ENCODE results near the gene RHD. TPM values are rescaled to one million over a fixed set of nuclear protein-coding genes. Genes with fewer than 3 reads are reported as not detected.
"Not testable (repeated sequence)": the region's sequence is repeated elsewhere in the genome, so short reads cannot be mapped to it uniquely, and the experiment has no call there.

The RHD gene
- total and polyA plus RNA-seq, 7 experiments from 2014 or later: 0.15 to 0.28 (median 0.27) TPM; not detected in 3

DNA sequence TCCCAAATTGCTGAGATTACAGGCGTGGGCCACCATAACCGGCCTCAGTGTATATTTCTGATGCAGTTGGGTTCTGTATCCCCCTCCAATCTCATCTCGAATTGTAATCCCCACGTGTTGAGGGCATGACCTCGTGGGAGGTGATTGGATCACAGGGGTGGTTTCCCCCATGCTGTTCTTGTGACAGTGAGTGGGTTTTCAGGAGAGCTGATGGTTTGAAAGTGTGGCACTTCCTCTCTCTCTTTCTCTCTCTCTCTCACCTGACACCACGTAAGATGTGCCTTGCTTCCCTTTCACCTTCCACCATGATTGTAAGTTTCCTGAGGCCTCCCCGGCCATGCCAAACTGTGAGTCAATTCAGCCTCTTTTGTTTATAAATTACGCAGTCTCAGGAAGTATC lies 24.2 kb downstream of the RHD start:
- H3K27me3 ChIP-seq (ENCODE audit: control insufficient read depth in 2 of 2, insufficient read depth in 2 of 2, low read length in 2 of 2); H3K4me3 Mint-ChIP-seq; H3K36me3 ChIP-seq (ENCODE audit: control insufficient read depth in 2 of 3, insufficient read depth in 3 of 3, low read length in 3 of 3); H3K9me3 ChIP-seq (ENCODE audit: control insufficient read depth in 2 of 3, low read length in 3 of 3); DNase-seq; H3K4me1 Mint-ChIP-seq; H3K4me3 ChIP-seq (ENCODE audit: low read length); CTCF ChIA-PET; H3K27ac Mint-ChIP-seq; H3K27me3 Mint-ChIP-seq; H3K27ac ChIP-seq (ENCODE audit: low read depth, low read length); H3K4me1 ChIP-seq (ENCODE audit: control insufficient read depth in 2 of 2, insufficient read depth in 2 of 2, low read length in 2 of 2); ATAC-seq; H3K9me3 Mint-ChIP-seq; intact Hi-C loops (cut with micrococcal nuclease); H3K36me3 Mint-ChIP-seq; POLR2A ChIA-PET: not testable (repeated sequence)

GRCh38 chr1:25300729-25301128 lies 28.4 kb downstream of the RHD start:
- H3K9me3 ChIP-seq (ENCODE audit: control insufficient read depth in 2 of 3, low read length in 3 of 3); H3K4me1 Mint-ChIP-seq; POLR2A ChIA-PET; H3K4me3 Mint-ChIP-seq; ATAC-seq; H3K4me3 ChIP-seq (ENCODE audit: low read length); H3K27me3 Mint-ChIP-seq; DNase-seq; H3K4me1 ChIP-seq (ENCODE audit: control insufficient read depth in 2 of 2, insufficient read depth in 2 of 2, low read length in 2 of 2); H3K36me3 ChIP-seq (ENCODE audit: control insufficient read depth in 2 of 3, insufficient read depth in 3 of 3, low read length in 3 of 3); H3K9me3 Mint-ChIP-seq; CTCF ChIA-PET; H3K27me3 ChIP-seq (ENCODE audit: control insufficient read depth in 2 of 2, insufficient read depth in 2 of 2, low read length in 2 of 2); H3K27ac ChIP-seq (ENCODE audit: low read depth, low read length); H3K27ac Mint-ChIP-seq; intact Hi-C loops (cut with micrococcal nuclease): not testable (repeated sequence)
- peaks cover 0 to 16% (median 8%) of the 10 kb centered on the region in 5 donors for H3K36me3 Mint-ChIP-seq

- H3K9me3 ChIP-seq (ENCODE audit: control insufficient read depth in 2 of 3, low read length in 3 of 3); H3K27ac ChIP-seq (ENCODE audit: low read depth, low read length); H3K27me3 ChIP-seq (ENCODE audit: control insufficient read depth in 2 of 2, insufficient read depth in 2 of 2, low read length in 2 of 2); CTCF ChIA-PET; H3K4me3 ChIP-seq (ENCODE audit: low read length); intact Hi-C loops (cut with micrococcal nuclease); H3K4me1 Mint-ChIP-seq; H3K27me3 Mint-ChIP-seq; H3K4me3 Mint-ChIP-seq; H3K36me3 ChIP-seq (ENCODE audit: control insufficient read depth in 2 of 3, insufficient read depth in 3 of 3, low read length in 3 of 3); POLR2A ChIA-PET; ATAC-seq; H3K4me1 ChIP-seq (ENCODE audit: control insufficient read depth in 2 of 2, insufficient read depth in 2 of 2, low read length in 2 of 2); H3K9me3 Mint-ChIP-seq; DNase-seq: not testable (repeated sequence)
- peaks cover 0 to 26% (median 11%) of the 10 kb centered on the region in 5 donors for H3K36me3 Mint-ChIP-seq
- H3K27ac Mint-ChIP-seq: peak overlapping the region in 1 of 9 donors; percentile 9
These were observed 30.0 kb downstream of the RHD start for GRCh38 chr1:25302330-25302729.

GRCh38 chr1:25304936-25305335 lies 32.6 kb downstream of the RHD start:
- H3K4me3 ChIP-seq (ENCODE audit: low read length); H3K9me3 Mint-ChIP-seq; H3K4me1 Mint-ChIP-seq; POLR2A ChIA-PET; H3K9me3 ChIP-seq (ENCODE audit: control insufficient read depth in 2 of 3, low read length in 3 of 3); H3K27me3 Mint-ChIP-seq; H3K27me3 ChIP-seq (ENCODE audit: control insufficient read depth in 2 of 2, insufficient read depth in 2 of 2, low read length in 2 of 2); ATAC-seq; DNase-seq; H3K36me3 ChIP-seq (ENCODE audit: control insufficient read depth in 2 of 3, insufficient read depth in 3 of 3, low read length in 3 of 3); intact Hi-C loops (cut with micrococcal nuclease); H3K4me3 Mint-ChIP-seq; H3K4me1 ChIP-seq (ENCODE audit: control insufficient read depth in 2 of 2, insufficient read depth in 2 of 2, low read length in 2 of 2); H3K27ac ChIP-seq (ENCODE audit: low read depth, low read length); CTCF ChIA-PET: not testable (repeated sequence)
- peaks cover 0 to 27% (median 11%) of the 10 kb centered on the region in 5 donors for H3K36me3 Mint-ChIP-seq
- H3K27ac Mint-ChIP-seq: peak overlapping the region in 2 of 9 donors; percentile 31 to 34

DNA sequence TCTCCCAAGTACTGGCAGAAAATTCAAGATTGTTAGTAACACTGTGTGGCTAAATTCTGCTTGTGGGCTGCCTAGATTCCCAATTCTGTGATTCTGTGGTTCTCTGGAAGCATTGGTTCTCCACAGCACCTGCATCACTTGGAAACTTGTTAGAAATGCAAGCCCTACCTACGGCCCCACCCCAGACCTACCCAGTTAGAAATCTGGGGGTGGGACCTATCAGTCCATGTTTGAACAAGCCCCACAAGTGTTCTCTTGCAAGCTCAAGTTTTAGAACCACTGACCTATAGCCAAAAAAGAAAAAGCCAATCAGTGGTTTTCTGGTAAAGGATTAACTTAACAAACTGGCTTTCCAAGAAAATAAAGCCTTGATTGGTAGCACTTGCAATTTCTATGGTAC lies 35.9 kb downstream of the RHD start:
- H3K27me3 Mint-ChIP-seq; H3K4me3 ChIP-seq (ENCODE audit: low read length); CTCF ChIA-PET; POLR2A ChIA-PET; H3K4me3 Mint-ChIP-seq; H3K27ac Mint-ChIP-seq; ATAC-seq; H3K4me1 Mint-ChIP-seq; H3K27me3 ChIP-seq (ENCODE audit: control insufficient read depth in 2 of 2, insufficient read depth in 2 of 2, low read length in 2 of 2); H3K9me3 ChIP-seq (ENCODE audit: control insufficient read depth in 2 of 3, low read length in 3 of 3); H3K36me3 ChIP-seq (ENCODE audit: control insufficient read depth in 2 of 3, insufficient read depth in 3 of 3, low read length in 3 of 3); H3K27ac ChIP-seq (ENCODE audit: low read depth, low read length); H3K4me1 ChIP-seq (ENCODE audit: control insufficient read depth in 2 of 2, insufficient read depth in 2 of 2, low read length in 2 of 2); intact Hi-C loops (cut with micrococcal nuclease); DNase-seq; H3K9me3 Mint-ChIP-seq: not testable (repeated sequence)
- H3K36me3 Mint-ChIP-seq: peaks cover 0 to 37% (median 22%) of the 10 kb centered on the region in 5 donors

- Mint-ChIP-seq H3K27ac (peak overlapping the region in 1 of 9 donors; percentile 49), H3K36me3 (peaks cover 8 to 43% (median 28%) of the 10 kb centered on the region in 5 donors), H3K9me3 (peaks cover 0 to 16% (median 6%) of the 10 kb centered on the region in 11 donors)
- DNase-seq; H3K4me3 ChIP-seq (ENCODE audit: low read length); H3K9me3 ChIP-seq (ENCODE audit: control insufficient read depth in 2 of 3, low read length in 3 of 3); CTCF ChIA-PET; intact Hi-C loops (cut with micrococcal nuclease); H3K27me3 Mint-ChIP-seq; H3K36me3 ChIP-seq (ENCODE audit: control insufficient read depth in 2 of 3, insufficient read depth in 3 of 3, low read length in 3 of 3); H3K27ac ChIP-seq (ENCODE audit: low read depth, low read length); H3K4me1 Mint-ChIP-seq; POLR2A ChIA-PET; H3K4me1 ChIP-seq (ENCODE audit: control insufficient read depth in 2 of 2, insufficient read depth in 2 of 2, low read length in 2 of 2); H3K27me3 ChIP-seq (ENCODE audit: control insufficient read depth in 2 of 2, insufficient read depth in 2 of 2, low read length in 2 of 2); H3K4me3 Mint-ChIP-seq: not testable (repeated sequence)
- peak; percentile 48 for ATAC-seq
These were observed 36.8 kb downstream of the RHD start for GRCh38 chr1:25309085-25309484.

- CTCF ChIA-PET; H3K9me3 ChIP-seq (ENCODE audit: control insufficient read depth in 2 of 3, low read length in 3 of 3); H3K4me1 ChIP-seq (ENCODE audit: control insufficient read depth in 2 of 2, insufficient read depth in 2 of 2, low read length in 2 of 2); intact Hi-C loops (cut with micrococcal nuclease); H3K27me3 Mint-ChIP-seq; H3K4me3 ChIP-seq (ENCODE audit: low read length); H3K27ac ChIP-seq (ENCODE audit: low read depth, low read length); ATAC-seq; H3K27me3 ChIP-seq (ENCODE audit: control insufficient read depth in 2 of 2, insufficient read depth in 2 of 2, low read length in 2 of 2); POLR2A ChIA-PET; H3K36me3 ChIP-seq (ENCODE audit: control insufficient read depth in 2 of 3, insufficient read depth in 3 of 3, low read length in 3 of 3); H3K4me3 Mint-ChIP-seq; DNase-seq; H3K27ac Mint-ChIP-seq: not testable (repeated sequence)
- H3K4me1 Mint-ChIP-seq: peaks cover 0 to 10% (median 3%) of the 10 kb centered on the region in 7 donors
- peaks cover 12 to 47% (median 31%) of the 10 kb centered on the region in 5 donors for H3K36me3 Mint-ChIP-seq
- peaks cover 0 to 19% (median 8%) of the 10 kb centered on the region in 11 donors for H3K9me3 Mint-ChIP-seq
These were observed 37.2 kb downstream of the RHD start for GRCh38 chr1:25309486-25309885.

Data from naive thymus-derived CD4-positive, alpha-beta T cell (primary cell).